Frontal cortex (tissue), 4 donors: ENCODE measurements around the gene EVI2B. TPM values are rescaled to one million over a fixed set of nuclear protein-coding genes. Genes with fewer than 3 reads are reported as not detected.
A peak's percentile ranks its signal among the peaks of the same experiment; 100 is the strongest.
"Not testable (repeated sequence)": the region's sequence is repeated elsewhere in the genome, so short reads cannot be mapped to it uniquely, and the experiment has no call there.

Experiments
- DNase-seq, 2 donors: peaks; one replicate each; pipeline ENCODE4 v3.0.0; 2012; ENCODE audit warnings: low spot score in 2 of 2
- FAIRE-seq: peaks from 2 replicates; lab custom pipeline; 2012; peaks lifted over from hg19 to GRCh38; lab: Jason Lieb, UNC
- total RNA-seq: library from RNA; depleted of rRNA; stranded (reverse); fragments of >200 nt; gene quantifications from one replicate; pipeline ENCODE4 v1.2.3, GENCODE V29; 2014
- donor health status: control.
- donor health status: control.
- donor health status: control.

EVI2B gene, protein sequence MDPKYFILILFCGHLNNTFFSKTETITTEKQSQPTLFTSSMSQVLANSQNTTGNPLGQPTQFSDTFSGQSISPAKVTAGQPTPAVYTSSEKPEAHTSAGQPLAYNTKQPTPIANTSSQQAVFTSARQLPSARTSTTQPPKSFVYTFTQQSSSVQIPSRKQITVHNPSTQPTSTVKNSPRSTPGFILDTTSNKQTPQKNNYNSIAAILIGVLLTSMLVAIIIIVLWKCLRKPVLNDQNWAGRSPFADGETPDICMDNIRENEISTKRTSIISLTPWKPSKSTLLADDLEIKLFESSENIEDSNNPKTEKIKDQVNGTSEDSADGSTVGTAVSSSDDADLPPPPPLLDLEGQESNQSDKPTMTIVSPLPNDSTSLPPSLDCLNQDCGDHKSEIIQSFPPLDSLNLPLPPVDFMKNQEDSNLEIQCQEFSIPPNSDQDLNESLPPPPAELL
- total RNA-seq = not detected

GRCh38 chr17:31313982-31314781, at the start of gene EVI2B:
Gene EVI2B, minus strand, starts transcription at chr17:31314054. Its CDS starts 8,445 bp downstream, at chr17:31305609.
- no peak for DNase-seq
- no peak for FAIRE-seq

DNA sequence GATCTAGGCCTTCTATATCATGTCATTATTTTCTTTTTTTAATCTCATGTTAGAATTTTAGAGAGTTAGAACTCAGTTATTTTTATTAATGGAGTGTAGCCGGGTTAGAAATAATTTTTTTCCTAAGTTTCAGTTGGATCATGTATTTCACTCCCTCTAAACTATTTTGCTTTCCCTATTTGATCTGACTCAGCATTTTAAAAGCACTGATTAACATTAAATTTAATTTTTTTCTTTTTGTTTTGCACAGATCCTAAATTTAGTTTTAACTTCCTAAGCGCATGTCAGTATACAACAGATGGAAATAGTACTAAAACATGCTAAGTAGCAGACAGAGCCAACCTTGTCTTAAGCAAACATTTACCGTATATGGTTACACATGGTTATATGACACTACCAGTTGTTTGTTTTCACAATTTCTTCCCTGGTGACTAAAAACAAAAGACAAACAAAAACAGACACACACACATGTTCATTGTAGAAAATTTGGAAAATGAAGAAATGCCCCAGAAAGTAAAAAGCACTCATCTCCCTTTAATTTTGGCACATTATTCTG, 44.1 kb upstream of the EVI2B start:
- FAIRE-seq (no peak), DNase-seq (no peak)

DNA sequence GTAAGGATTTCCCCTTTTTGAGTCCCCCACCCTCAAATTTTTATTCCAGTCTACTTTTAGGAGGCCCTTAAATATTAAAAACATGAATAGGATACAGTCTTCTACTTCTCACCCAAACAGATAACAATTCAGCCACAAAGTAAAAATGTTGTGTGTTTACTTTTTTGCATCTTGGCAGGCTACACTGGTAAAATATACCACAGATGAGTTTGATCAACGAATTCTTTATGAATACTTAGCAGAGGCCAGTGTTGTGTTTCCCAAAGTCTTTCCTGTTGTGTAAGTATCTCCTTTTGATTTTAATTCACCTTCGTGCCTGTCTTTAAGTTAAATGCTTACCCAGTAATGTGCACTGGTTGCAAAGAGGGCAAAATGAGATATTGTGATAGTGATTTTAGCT, 43.2 kb upstream of the EVI2B start:
- DNase-seq (no peak), FAIRE-seq (no peak)

DNA sequence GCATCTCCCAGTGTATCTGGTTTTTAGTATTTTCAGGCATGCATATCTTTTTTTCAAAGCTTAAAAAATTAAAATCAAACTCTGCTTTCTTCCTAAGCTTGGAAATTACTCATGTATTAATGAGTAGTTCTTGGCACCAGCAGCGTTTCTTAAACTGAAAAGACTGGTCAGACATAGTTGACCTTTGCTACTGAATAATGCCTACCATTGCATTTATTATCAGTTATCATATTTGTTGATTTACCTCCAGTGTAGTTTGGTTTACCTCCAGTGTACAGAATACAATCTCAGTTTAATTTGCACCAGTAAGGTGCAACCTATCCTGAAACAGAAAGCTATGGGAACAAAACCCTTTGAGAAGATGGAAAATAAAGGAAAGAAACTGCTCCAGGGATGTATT, 42.1 kb upstream of the EVI2B start:
- FAIRE-seq (no peak), DNase-seq (no peak)

GRCh38 chr17:31349454-31349853, 35.6 kb upstream of the EVI2B start:
- DNase-seq = no peak
- FAIRE-seq = no peak

GRCh38 chr17:31345191-31345747, 31.4 kb upstream of the EVI2B start:
- DNase-seq, FAIRE-seq: not testable (repeated sequence)

GRCh38 chr17:31339906-31340661, 26.2 kb upstream of the EVI2B start:
- peak in 1 of 2 donors; percentile 22 for DNase-seq
- FAIRE-seq = no peak

- DNase-seq (no peak), FAIRE-seq (no peak)
Measured at GRCh38 chr17:31329221-31329620, 15.4 kb upstream of the EVI2B start.

- FAIRE-seq = no peak
- no peak for DNase-seq
Measured at GRCh38 chr17:31328160-31328535, 14.3 kb upstream of the EVI2B start.

- no peak for FAIRE-seq
- no peak for DNase-seq
Measured at GRCh38 chr17:31327534-31328159, 13.8 kb upstream of the EVI2B start.

- FAIRE-seq (no peak), DNase-seq (no peak)
Measured at GRCh38 chr17:31323551-31323950, 9.7 kb upstream of the EVI2B start.

DNA sequence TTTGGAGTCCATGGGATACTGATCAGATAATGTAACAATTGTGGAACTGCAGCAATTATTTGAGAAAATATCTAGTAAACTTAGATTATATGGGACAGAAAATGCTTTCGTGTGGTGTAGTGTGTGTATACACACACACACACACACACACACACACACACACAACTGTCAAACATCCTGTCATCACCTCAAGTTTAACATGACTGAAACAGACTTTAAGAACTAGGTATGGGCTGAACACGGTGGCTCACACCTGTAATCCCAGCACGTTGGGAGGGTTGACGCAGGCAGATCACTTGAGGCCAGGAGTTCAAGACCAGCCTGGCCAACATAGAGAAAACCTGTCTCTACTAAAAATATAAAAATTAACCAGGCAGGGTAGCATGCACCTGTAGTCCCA, 8.1 kb upstream of the EVI2B start:
- no peak for DNase-seq
- no peak for FAIRE-seq

DNA sequence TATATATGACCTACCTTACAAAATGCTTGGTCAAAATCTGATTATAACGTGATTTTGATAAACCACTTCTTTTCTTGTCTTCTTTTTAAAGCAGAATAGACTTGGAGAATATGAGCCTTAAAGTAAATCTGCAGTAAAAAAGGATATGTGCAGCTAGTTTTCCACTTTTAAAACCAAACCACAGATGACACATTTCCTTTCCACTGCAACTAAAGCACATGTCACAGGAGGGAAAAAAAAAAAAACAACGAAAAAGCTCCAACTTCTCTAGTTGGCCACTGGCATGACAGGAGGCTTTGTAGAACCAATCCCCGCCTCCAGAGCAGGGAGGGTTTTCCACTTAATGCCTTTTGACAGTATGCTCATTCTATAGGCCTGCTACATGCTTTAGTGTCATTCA, 7.6 kb upstream of the EVI2B start, which contains the start of gene EVI2A:
EVI2A (minus strand) TSS at position 142 of the 400 bp plus-strand sequence. CDS start 2,609 bp downstream, outside the sequence.
- no peak for DNase-seq
- no peak for FAIRE-seq

DNA sequence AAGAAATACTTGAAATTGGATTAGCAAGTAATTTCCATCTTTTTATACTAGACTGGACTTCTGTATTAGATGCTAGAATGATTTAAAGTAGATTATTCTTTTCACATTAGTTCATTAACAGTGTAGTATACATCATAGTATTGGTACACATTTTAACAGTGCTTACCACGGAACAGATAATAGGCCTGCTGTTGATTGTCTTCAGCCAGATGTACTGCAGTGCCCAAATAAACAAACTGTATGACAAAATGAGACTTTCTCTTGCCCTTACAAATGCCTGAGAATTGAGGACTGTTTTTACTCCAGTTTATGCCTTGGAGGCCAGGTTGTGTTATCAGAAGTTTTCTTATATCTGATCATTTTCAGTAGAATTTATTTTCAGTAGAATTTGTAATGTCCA, 6.9 kb upstream of the EVI2B start:
- FAIRE-seq (no peak), DNase-seq (no peak)

- DNase-seq = no peak
- no peak for FAIRE-seq
Measured at GRCh38 chr17:31320241-31320640, 6.4 kb upstream of the EVI2B start.

DNA sequence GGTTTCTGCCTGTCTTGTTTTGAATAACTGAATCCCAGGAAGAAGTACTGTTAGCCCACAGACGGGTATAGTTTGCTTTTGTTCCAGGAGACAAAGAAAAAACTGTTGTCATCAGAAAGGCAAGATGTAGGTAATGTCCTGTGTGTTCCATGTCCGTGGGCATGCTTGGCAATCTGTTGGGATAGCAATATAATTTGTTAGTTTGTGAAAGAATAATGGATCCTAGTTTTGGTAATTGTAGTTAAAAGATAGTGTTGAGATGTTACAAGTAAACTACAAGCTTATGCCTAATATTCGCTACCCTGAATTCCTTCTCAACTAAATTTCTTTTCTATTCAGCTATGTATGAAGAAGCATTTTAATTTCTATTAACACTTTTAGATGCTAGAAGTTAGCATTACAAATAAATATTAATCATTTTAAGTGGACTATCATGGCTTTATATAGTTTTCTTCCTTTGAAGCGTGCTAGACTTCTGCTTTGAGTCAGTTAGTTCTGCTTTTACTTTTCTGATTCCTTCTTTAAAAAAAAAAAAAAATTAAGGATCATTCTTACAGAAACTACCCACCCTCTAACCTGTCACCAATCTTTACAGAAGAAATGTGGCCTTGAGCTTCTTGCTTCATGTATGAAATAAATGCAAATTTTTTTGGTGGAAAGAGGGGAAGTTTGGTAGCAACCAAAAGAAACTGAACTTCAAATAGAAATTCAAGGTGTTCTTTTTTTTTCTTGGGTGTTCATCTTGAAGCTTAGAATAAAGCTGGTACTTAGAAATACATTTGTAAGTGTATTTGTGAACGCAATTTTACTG, 5.2 kb upstream of the EVI2B start:
- no peak for DNase-seq
- no peak for FAIRE-seq

DNA sequence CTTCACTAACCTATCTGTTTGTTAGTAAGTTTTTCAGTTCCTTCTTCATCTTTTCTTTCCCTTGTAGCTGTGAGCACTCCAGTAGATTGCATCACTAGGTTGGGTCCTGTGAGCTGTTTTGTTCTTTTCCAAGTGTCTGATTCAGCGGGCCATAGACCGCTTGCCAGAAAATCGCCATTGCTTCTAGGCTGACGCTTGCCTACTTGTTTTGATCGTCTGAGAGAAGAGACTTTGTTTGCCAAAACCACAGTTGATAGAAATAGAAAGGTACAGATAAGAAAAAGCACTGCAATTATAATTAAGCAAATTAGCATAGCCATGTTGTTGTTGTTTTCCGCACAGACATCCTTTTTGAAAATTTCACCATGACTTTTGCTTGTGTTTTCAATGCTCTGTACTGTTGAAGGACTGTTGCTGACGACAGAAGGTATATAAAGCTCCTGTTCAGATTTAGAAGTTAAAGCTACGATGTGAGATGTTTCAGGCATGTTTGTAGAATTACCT, 4.5 kb upstream of the EVI2B start:
- FAIRE-seq (peak; percentile 58), DNase-seq (no peak)

DNA sequence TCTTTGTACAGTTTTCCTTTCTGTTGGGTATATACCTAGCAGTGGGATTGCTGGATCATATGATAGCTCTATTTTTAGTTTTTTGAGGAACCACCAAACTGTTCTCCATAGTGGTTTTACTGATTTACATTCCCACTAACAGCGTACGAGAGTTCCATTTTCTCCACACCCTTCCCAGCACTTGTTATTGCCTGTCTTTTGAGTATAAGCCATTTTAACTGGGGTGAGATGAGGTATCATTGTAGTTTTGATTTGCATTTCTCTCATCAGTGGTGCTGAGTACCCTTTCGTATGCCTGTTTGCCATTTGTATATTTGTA, 887 bp upstream of the EVI2B start:
- DNase-seq = no peak
- no peak for FAIRE-seq
